Activated effector memory CD4-positive, alpha-beta T cell treated with Interleukin-2 at 50 U/mL for 16 hours (primary cell): ENCODE measurements around the gene SLC13A5.

Experiments
- DNase-seq: peaks from one replicate; pipeline ENCODE4 v3.0.0-alpha.2; 2020

The SLC13A5 gene

DNA sequence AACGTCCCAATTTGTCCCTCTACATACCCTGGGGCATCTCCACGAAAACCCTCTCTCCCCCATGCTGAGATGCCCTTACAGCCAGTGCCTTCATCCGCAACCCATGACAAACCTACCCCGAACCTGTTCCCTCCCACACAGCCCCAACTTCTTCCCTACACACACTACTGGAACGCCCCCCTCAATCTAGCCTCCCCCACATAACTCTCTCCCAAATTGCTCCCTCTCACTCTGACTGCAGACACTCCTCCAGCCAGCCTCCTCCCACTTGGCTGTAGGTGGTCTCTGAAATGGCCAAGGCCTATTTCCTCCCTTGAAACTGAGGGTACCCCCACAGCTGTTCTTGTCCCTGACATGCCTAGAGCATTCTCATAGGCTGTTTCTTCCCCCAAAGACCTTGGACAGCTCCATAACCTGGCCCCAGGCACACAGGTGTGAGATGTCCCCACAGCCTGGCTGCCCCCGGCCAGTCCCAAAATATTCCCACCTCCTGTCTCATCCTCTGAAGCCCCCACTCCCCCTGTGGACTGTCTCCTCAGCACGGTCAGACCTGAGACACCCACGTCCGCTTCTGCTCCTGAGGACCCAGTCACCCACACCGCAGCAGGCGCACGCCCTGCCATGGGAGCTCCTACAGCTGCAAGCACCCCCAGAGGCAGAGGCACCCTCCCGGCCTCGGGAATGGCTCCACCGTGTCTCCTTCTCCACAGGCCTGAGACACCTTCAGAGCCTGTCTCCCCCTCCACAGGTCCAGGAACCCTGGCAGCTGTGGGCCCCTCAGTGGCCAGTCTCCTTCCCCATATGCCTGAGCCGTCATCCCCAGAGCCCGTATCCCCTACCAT, 76.3 kb downstream of the SLC13A5 start:
- no peak for DNase-seq

- DNase-seq: no peak
These were observed 77.1 kb downstream of the SLC13A5 start for GRCh38 chr17:6636105-6636504.
